SK-N-SH treated with all-trans-retinoic acid at 6 μM for 48 hours (cell line): Measurements from ENCODE around the gene MRPL51.
"Not testable (repeated sequence)": the region's sequence is repeated elsewhere in the genome, so short reads cannot be mapped to it uniquely, and the experiment has no call there.

Experiments
- CSDC2 ChIP-seq: fragments of 250-450 bp; sonication (Bioruptor Pico); IDR thresholded peaks from 2 replicates; pipeline ENCODE4 v1.5.0; 2020; ENCODE audit warnings: mild to moderate bottlenecking, moderate library complexity
- PATZ1 ChIP-seq: fragments of 250-450 bp; sonication (Bioruptor Pico); IDR thresholded peaks from 2 replicates; pipeline ENCODE4 v1.8.0; 2020; ENCODE audit warnings: mild to moderate bottlenecking, moderate library complexity, borderline replicate concordance
- PPARA ChIP-seq: fragments of 250-450 bp; sonication (Bioruptor Pico); IDR thresholded peaks from 2 replicates; pipeline ENCODE4 v1.5.0; 2020; ENCODE audit warnings: mild to moderate bottlenecking, borderline replicate concordance
- SNAI2 ChIP-seq: fragments of 250-450 bp; sonication (Bioruptor Pico); IDR thresholded peaks from 2 replicates; pipeline ENCODE4 v1.5.0; 2020; ENCODE audit warnings: mild to moderate bottlenecking, moderate library complexity
- TCF4 ChIP-seq: fragments of 250-450 bp; sonication (Bioruptor Pico); IDR thresholded peaks from 2 replicates; pipeline ENCODE4 v1.8.0; 2021; ENCODE audit warnings: mild to moderate bottlenecking, moderate library complexity, borderline replicate concordance
- ZNF565 ChIP-seq: fragments of 450-650 bp; formaldehyde crosslinking; conservative IDR thresholded peaks from 2 replicates; pipeline ENCODE4 v1.5.0; 2020; ENCODE audit warnings: low read depth, mild to moderate bottlenecking, moderate library complexity
- TF ChIP-seq, protein P1 (sequence below): fragments of 250-450 bp; sonication (Bioruptor Pico); IDR thresholded peaks from 2 replicates; pipeline ENCODE4 v1.5.1; 2020; ENCODE audit warnings: low read depth, mild to moderate bottlenecking, moderate library complexity

DNA sequence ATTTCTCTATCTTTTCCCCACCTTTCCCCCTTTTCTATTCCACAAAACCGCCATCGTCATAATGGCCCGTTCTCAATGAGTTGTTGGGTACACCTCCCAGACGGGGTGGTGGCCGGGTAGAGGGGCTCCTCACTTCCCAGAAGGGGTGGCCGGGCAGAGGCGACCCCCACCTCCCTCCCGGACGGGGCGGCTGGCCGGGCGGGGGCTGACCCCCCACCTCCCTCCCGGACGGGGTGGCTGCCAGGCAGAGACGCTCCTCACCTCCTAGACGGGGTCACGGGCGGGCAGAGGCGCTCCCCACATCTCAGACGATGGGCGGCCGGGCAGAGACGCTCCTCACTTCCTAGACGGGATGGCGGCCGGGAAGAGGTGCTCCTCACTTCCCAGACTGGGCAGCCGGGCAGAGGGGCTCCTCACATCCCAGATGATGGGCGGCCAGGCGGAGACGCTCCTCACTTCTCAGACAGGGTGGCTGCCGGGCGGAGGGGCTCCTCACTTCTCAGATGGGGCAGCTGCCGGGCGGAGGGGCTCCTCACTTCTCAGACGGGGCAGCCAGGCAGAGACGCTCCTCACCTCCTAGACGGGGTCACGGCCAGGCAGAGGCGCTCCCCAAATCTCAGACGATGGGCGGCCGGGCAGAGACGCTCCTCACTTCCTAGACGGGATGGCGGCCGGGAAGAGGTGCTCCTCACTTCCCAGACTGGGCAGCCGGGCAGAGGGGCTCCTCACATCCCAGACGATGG, 17.7 kb downstream of the MRPL51 start:
- TF ChIP-seq, protein P1, sequence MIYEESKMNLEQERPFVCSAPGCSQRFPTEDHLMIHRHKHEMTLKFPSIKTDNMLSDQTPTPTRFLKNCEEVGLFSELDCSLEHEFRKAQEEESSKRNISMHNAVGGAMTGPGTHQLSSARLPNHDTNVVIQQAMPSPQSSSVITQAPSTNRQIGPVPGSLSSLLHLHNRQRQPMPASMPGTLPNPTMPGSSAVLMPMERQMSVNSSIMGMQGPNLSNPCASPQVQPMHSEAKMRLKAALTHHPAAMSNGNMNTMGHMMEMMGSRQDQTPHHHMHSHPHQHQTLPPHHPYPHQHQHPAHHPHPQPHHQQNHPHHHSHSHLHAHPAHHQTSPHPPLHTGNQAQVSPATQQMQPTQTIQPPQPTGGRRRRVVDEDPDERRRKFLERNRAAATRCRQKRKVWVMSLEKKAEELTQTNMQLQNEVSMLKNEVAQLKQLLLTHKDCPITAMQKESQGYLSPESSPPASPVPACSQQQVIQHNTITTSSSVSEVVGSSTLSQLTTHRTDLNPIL, result not testable (repeated sequence)
- TF ChIP-seq CSDC2 (CRISPR knock-in tag); TCF4; ZNF565 (CRISPR knock-in tag); PATZ1; SNAI2; PPARA: not testable (repeated sequence)
